IMR-90 (cell line): ENCODE results near the gene DUSP2. TPM values are rescaled to one million over a fixed set of nuclear protein-coding genes. Genes with fewer than 3 reads are reported as not detected.

ENCODE experiments used
- ATAC-seq: fragments of 200-7000 bp; cut with Tn5 transposase; 2 replicates; pipeline ENCODE4 v1.9.1; 2020; ENCODE audit warnings: low read depth, mild to moderate bottlenecking, moderate library complexity
- BruUV-seq: library from RNA; stranded (reverse); fragments of 400-500 nt; replicated peaks from 2 replicates; lab custom pipeline; 2021; lab: Mats Ljungman, UMichigan
- CTCF ChIA-PET: fragments of 300-600 bp; formaldehyde crosslinking; extraction: SDS; loops from one replicate; lab custom pipeline; 2021; ENCODE audit warnings: antibody characterized with exemption; lab: Yijun Ruan, JAX
- POLR2A ChIA-PET: fragments of 300-600 bp; sonication (Branson Sonifier 250); formaldehyde crosslinking; loops from one replicate; lab custom pipeline; 2022; ENCODE audit warnings: antibody characterized with exemption; ENCODE audit not compliant: unreplicated experiment; lab: Charles Lee
- DNase-seq: peaks from one replicate; pipeline ENCODE4 v3.0.0; 2013
- H2AFZ ChIP-seq: replicated peaks from 2 replicates; pipeline ENCODE3; 2013; ENCODE audit warnings: low read length, mild to moderate bottlenecking; ENCODE audit not compliant: poor library complexity
- H2AK5ac ChIP-seq: 2 replicates; pipeline ENCODE4 v1.6.1; 2013; ENCODE audit warnings: low read depth, low read length, inconsistent platforms
- H2AK9ac ChIP-seq: replicated peaks from 2 replicates; pipeline ENCODE3; 2013; ENCODE audit warnings: mild to moderate bottlenecking, low read depth, low read length, moderate library complexity; ENCODE audit not compliant: poor library complexity
- H2BK120ac ChIP-seq: 2 replicates; pipeline ENCODE4 v1.6.1; 2013; ENCODE audit warnings: low read depth, low read length, inconsistent platforms
- H2BK15ac ChIP-seq: 3 replicates; pipeline ENCODE4 v1.6.1; 2013; ENCODE audit warnings: low read depth, low read length, inconsistent platforms
- H2BK20ac ChIP-seq: 2 replicates; pipeline ENCODE4 v1.6.1; 2013; ENCODE audit warnings: low read depth, mild to moderate bottlenecking, inconsistent platforms, low read length, moderate library complexity
- H2BK5ac ChIP-seq: 2 replicates; pipeline ENCODE4 v1.6.1; 2013; ENCODE audit warnings: mild to moderate bottlenecking, low read depth, low read length, inconsistent platforms; ENCODE audit not compliant: poor library complexity, severe bottlenecking
- H3K14ac ChIP-seq: replicated peaks from 2 replicates; pipeline ENCODE4 v1.6.1; 2013; ENCODE audit warnings: low read depth, low read length, inconsistent platforms
- H3K18ac ChIP-seq: 2 replicates; pipeline ENCODE4 v1.6.1; 2013; ENCODE audit warnings: low read depth, low read length, control low read depth
- H3K23ac ChIP-seq: 2 replicates; pipeline ENCODE4 v1.6.1; 2013; ENCODE audit warnings: low read depth, low read length, inconsistent platforms
- H3K27ac ChIP-seq: 2 replicates; pipeline ENCODE4 v1.5.1; 2013; ENCODE audit warnings: mild to moderate bottlenecking, control low read depth, low read length; ENCODE audit not compliant: insufficient read depth
- H3K27me3 ChIP-seq: 2 replicates; pipeline ENCODE4 v1.6.1; 2013; ENCODE audit warnings: low read length; ENCODE audit not compliant: control insufficient read depth, insufficient read depth
- H3K36me3 ChIP-seq: 2 replicates; pipeline ENCODE4 v1.6.1; 2013; ENCODE audit warnings: low read length, mixed read lengths; ENCODE audit not compliant: control insufficient read depth, insufficient read depth
- H3K4ac ChIP-seq: 2 replicates; pipeline ENCODE4 v1.6.1; 2013; ENCODE audit warnings: low read depth, low read length, inconsistent platforms
- H3K4me1 ChIP-seq: 2 replicates; pipeline ENCODE4 v1.6.1; 2013; ENCODE audit warnings: low read length, mixed read lengths; ENCODE audit not compliant: control insufficient read depth, insufficient read depth
- H3K4me2 ChIP-seq: 2 replicates; pipeline ENCODE4 v1.6.1; 2013; ENCODE audit warnings: low read depth, mild to moderate bottlenecking, control low read depth, low read length, moderate library complexity
- H3K4me3 ChIP-seq: 2 replicates; pipeline ENCODE4 v1.5.1; 2013; ENCODE audit warnings: low read depth, mild to moderate bottlenecking, control low read depth, low read length, moderate library complexity; ENCODE audit not compliant: insufficient read depth
- H3K56ac ChIP-seq: 2 replicates; pipeline ENCODE4 v1.6.1; 2013; ENCODE audit warnings: low read length, inconsistent platforms; ENCODE audit not compliant: insufficient read depth; ENCODE audit errors: extremely low read depth
- H3K79me1 ChIP-seq, 2 experiments: 2 replicates each; pipeline ENCODE4 v1.6.1; 2013; ENCODE audit warnings: low read length in 2 of 2, inconsistent platforms in 1 of 2, low read depth in 1 of 2
- H3K9ac ChIP-seq: 2 replicates; pipeline ENCODE4 v1.6.1; 2013; ENCODE audit warnings: low read depth, low read length, control low read depth
- H3K9me1 ChIP-seq: 2 replicates; pipeline ENCODE4 v1.6.1; 2013; ENCODE audit warnings: low read length, inconsistent platforms; ENCODE audit not compliant: insufficient read depth
- H3K9me3 ChIP-seq: 2 replicates; pipeline ENCODE4 v1.6.1; 2013; ENCODE audit warnings: low read length; ENCODE audit not compliant: control insufficient read depth, insufficient read depth
- H4K20me1 ChIP-seq: 2 replicates; pipeline ENCODE4 v1.6.1; 2013; ENCODE audit warnings: low read length, inconsistent platforms; ENCODE audit not compliant: insufficient read depth
- H4K5ac ChIP-seq: 2 replicates; pipeline ENCODE4 v1.6.1; 2013; ENCODE audit warnings: mild to moderate bottlenecking, low read depth, low read length, control low read depth
- H4K8ac ChIP-seq, 2 experiments: 2 replicates each; pipeline ENCODE4 v1.6.1; 2013; ENCODE audit warnings: low read depth in 2 of 2, low read length in 2 of 2, control low read depth in 1 of 2, inconsistent platforms in 1 of 2
- H4K91ac ChIP-seq: 2 replicates; pipeline ENCODE4 v1.6.1; 2013; ENCODE audit warnings: low read depth, low read length, inconsistent platforms; ENCODE audit not compliant: insufficient read depth
- BHLHE40 ChIP-seq: fragments of 150-350 bp; IDR thresholded peaks from 2 replicates; pipeline ENCODE4 v1.6.1; 2016; ENCODE audit warnings: mild to moderate bottlenecking, low read depth, low read length
- CEBPB ChIP-seq: IDR thresholded peaks from 2 replicates; pipeline ENCODE4 v1.6.1; 2012; ENCODE audit warnings: low read depth, low read length, improper control_type of control experiment
- CHD1 ChIP-seq: IDR thresholded peaks from 2 replicates; pipeline ENCODE4 v1.6.1; 2012; ENCODE audit warnings: low read depth, low read length, improper control_type of control experiment
- CTCF ChIP-seq: conservative IDR thresholded peaks from 2 replicates; pipeline ENCODE4 v1.5.1; 2012; ENCODE audit warnings: mild to moderate bottlenecking, low read depth, low read length, improper control_type of control experiment
- FOS ChIP-seq: fragments of 150-350 bp; IDR thresholded peaks from 2 replicates; pipeline ENCODE4 v1.6.1; 2016; ENCODE audit warnings: low read depth, low read length
- MAFK ChIP-seq: IDR thresholded peaks from 2 replicates; pipeline ENCODE4 v1.6.1; 2012; ENCODE audit warnings: low read depth, low read length, improper control_type of control experiment
- MAZ ChIP-seq: IDR thresholded peaks from 2 replicates; pipeline ENCODE4 v1.6.1; 2012; ENCODE audit warnings: low read depth, mild to moderate bottlenecking, low read length, improper control_type of control experiment, moderate library complexity, borderline replicate concordance
- NFE2L2 ChIP-seq: fragments of 150-350 bp; IDR thresholded peaks from 2 replicates; pipeline ENCODE4 v1.6.1; 2016; ENCODE audit warnings: low read depth, mild to moderate bottlenecking, low read length
- POLR2A ChIP-seq: IDR thresholded peaks from 2 replicates; pipeline ENCODE4 v1.6.1; 2012; ENCODE audit warnings: mild to moderate bottlenecking, low read depth, low read length
- RAD21 ChIP-seq: IDR thresholded peaks from 2 replicates; pipeline ENCODE4 v1.6.1; 2012; ENCODE audit warnings: low read length, improper control_type of control experiment
- RCOR1 ChIP-seq: IDR thresholded peaks from 2 replicates; pipeline ENCODE4 v1.6.1; 2012; ENCODE audit warnings: mild to moderate bottlenecking, low read length, improper control_type of control experiment; ENCODE audit not compliant: insufficient replicate concordance
- RFX5 ChIP-seq: IDR thresholded peaks from 2 replicates; pipeline ENCODE4 v1.8.0; 2012; ENCODE audit warnings: low read depth, mild to moderate bottlenecking, low read length, moderate library complexity
- SMC3 ChIP-seq: fragments of 150-350 bp; IDR thresholded peaks from 2 replicates; pipeline ENCODE4 v1.6.1; 2016; ENCODE audit warnings: low read depth, mild to moderate bottlenecking, antibody characterized with exemption, low read length, moderate library complexity
- WGBS, 2 experiments: methylation state at CpG; one replicate each; pipeline versions ENCODE4 v1.1.5 to v1.1.7; 2013; ENCODE audit warnings: missing lambda C conversion rate in 2 of 2; ENCODE audit not compliant: insufficient read length in 1 of 2; ENCODE audit errors: extremely low coverage in 2 of 2; 5-methylcytosine and 5-hydroxymethylcytosine counted together
- dilution Hi-C: fragments of 300-500 bp; cut with HindIII; formaldehyde crosslinking; loops from one replicate; pipeline ENCODE4 v1.14.3; 2018; ENCODE audit warnings: low sequenced_read_pairs; ENCODE audit not compliant: unreplicated experiment
- in situ Hi-C: fragments of 300-500 bp; cut with MboI; formaldehyde crosslinking; loops from 3 replicates; pipeline ENCODE4 v1.14.3; 2019; ENCODE audit warnings: low sequenced_read_pairs, inconsistent platforms, mixed read lengths
- intact Hi-C: fragments of 100-400 bp; cut with micrococcal nuclease; formaldehyde crosslinking; loops from 2 replicates; pipeline ENCODE4 v1.10.0; 2022
- polyA plus RNA-seq, 3 experiments: library from polyadenylated mRNA; depleted of rRNA; stranded (reverse); fragments of >200 nt; gene quantifications; 2 replicates each; pipeline ENCODE4 v1.2.3, GENCODE V29; 2012; ENCODE audit warnings: low replicate concordance in 1 of 3
- total RNA-seq: library from RNA; depleted of rRNA; stranded (reverse); fragments of >200 nt; gene quantifications from 2 replicates; pipeline ENCODE4 v1.2.3, GENCODE V29; 2012
- TF ChIP-seq, protein P1 (sequence below): fragments of 150-350 bp; IDR thresholded peaks from 2 replicates; pipeline ENCODE4 v1.6.1; 2017; ENCODE audit warnings: mild to moderate bottlenecking, antibody characterized with exemption, low read length, low read depth
- TF ChIP-seq, protein P2 (sequence below): fragments of 150-350 bp; IDR thresholded peaks from 2 replicates; pipeline ENCODE4 v1.6.1; 2016; ENCODE audit warnings: low read depth, mild to moderate bottlenecking, low read length, moderate library complexity, borderline replicate concordance

The DUSP2 gene
- total and polyA plus RNA-seq, 2 of the 4 experiments (the other 2 are of a cell fraction), result 1.8 to 3.8 TPM

DNA sequence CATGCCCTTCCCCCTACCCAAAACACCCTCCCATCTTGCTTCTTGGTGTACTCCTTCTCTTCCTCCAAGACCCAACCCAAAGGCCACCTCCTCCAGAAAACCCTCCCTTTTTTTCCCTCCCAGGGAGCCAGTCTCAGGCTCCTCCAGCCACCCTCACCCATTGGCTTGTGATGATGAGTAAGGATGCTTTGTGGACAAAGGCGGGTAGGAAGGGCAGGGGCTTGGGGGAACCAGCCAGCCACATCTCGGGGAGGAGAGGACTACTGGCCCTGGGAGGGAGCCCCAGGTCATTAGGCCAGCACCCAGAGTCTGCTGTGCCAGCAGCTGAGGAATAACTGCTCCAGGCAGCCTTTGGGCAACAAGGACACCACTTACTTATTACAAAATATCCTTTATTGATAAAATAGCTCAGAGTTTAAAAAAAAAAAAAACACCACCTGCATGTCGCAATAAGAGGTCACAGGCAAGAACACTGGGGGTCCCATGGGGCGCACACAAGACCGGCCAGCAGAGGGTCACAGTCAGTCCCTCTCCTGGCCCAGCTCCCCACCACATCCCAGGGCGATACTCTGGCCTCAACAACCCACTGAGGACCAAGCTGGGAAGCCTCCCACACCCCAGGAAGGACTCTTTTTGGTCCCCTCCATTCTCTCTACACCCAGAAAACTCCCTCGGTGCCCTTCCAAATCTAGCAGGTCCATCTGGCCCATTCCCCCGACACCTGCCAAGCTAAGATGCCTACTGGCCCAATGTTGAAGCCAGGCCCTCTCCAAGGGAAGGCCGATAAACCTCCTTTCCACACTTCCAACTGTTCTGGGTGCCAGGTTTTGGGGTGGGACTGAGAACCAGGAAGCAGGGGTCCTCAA is 32.5 kb downstream of the DUSP2 start:
- ATAC-seq (no peak), DNase-seq (no peak)
- no peak overlapping the region for H2BK20ac ChIP-seq
- H3K9me3 ChIP-seq, result no peaks in the 10 kb centered on the region; the same call in 1 of the 2 replicates
- H3K56ac ChIP-seq, result no peak overlapping the region
- WGBS, 2 experiments, result no CpG with 5 or more reads among the region's 9 CpGs
- H3K9me1 ChIP-seq, result no peaks in the 10 kb centered on the region
- H3K23ac ChIP-seq, result no peak overlapping the region
- in situ Hi-C loops (loop anchor here (25.0 kb wide), 1 partner anchor 100 kb away; no protein-coding TSS in a partner anchor), intact Hi-C loops (no loop called here), dilution Hi-C loops (no loop called here)
- CTCF ChIA-PET, result no interaction called here
- no peak overlapping the region for H4K5ac ChIP-seq
- POLR2A ChIA-PET, result no interaction called here
- no peak overlapping the region for H4K8ac ChIP-seq
- no peak overlapping the region for H2BK5ac ChIP-seq
- H4K20me1 ChIP-seq, result no peaks in the 10 kb centered on the region
- H2BK15ac ChIP-seq, result no peak overlapping the region
- H3K4me2 ChIP-seq, result no peak overlapping the region
- H3K14ac ChIP-seq, result no peak overlapping the region
- H3K9ac ChIP-seq, result no peak overlapping the region
- peaks cover 83% of the 10 kb centered on the region for H3K27me3 ChIP-seq
- H3K4me3 ChIP-seq, result no peak overlapping the region
- no peak overlapping the region for H2AK5ac ChIP-seq
- no peak overlapping the region for H3K4ac ChIP-seq
- H3K27ac ChIP-seq, result no peak overlapping the region
- H3K79me1 ChIP-seq, result no peaks in the 10 kb centered on the region
- no TSS peak for BruUV-seq
- no peak overlapping the region for H2BK120ac ChIP-seq
- no peaks in the 10 kb centered on the region for H3K36me3 ChIP-seq
- H4K91ac ChIP-seq, result no peak overlapping the region
- no peak overlapping the region for H2AFZ ChIP-seq
- peaks cover 2% of the 10 kb centered on the region for H3K4me1 ChIP-seq
- H2AK9ac ChIP-seq, result no peak overlapping the region
- no peak overlapping the region for H3K18ac ChIP-seq
- TF ChIP-seq, protein P1, sequence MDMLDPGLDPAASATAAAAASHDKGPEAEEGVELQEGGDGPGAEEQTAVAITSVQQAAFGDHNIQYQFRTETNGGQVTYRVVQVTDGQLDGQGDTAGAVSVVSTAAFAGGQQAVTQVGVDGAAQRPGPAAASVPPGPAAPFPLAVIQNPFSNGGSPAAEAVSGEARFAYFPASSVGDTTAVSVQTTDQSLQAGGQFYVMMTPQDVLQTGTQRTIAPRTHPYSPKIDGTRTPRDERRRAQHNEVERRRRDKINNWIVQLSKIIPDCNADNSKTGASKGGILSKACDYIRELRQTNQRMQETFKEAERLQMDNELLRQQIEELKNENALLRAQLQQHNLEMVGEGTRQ, result no peak
- no peak for TF ChIP-seq RFX5
- TF ChIP-seq, protein P2, sequence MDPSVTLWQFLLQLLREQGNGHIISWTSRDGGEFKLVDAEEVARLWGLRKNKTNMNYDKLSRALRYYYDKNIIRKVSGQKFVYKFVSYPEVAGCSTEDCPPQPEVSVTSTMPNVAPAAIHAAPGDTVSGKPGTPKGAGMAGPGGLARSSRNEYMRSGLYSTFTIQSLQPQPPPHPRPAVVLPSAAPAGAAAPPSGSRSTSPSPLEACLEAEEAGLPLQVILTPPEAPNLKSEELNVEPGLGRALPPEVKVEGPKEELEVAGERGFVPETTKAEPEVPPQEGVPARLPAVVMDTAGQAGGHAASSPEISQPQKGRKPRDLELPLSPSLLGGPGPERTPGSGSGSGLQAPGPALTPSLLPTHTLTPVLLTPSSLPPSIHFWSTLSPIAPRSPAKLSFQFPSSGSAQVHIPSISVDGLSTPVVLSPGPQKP, result no peak
- no peak for TF ChIP-seq NFE2L2
- TF ChIP-seq FOS, result no peak
- no peak for TF ChIP-seq RCOR1
- TF ChIP-seq CEBPB, result no peak
- TF ChIP-seq MAFK, result no peak
- no peak for TF ChIP-seq MAZ
- TF ChIP-seq BHLHE40, result no peak
- no peak for TF ChIP-seq POLR2A
- no peak for TF ChIP-seq SMC3
- TF ChIP-seq CHD1, result no peak
- TF ChIP-seq RAD21, result no peak
- no peak for TF ChIP-seq CTCF
